HCT116 (cell line): ENCODE measurements around the gene PARVG. TPM values are rescaled to one million over a fixed set of nuclear protein-coding genes. Genes with fewer than 3 reads are reported as not detected.

Experiments used
- ATAC-seq: fragments of 200-7000 bp; cut with Tn5 transposase; 2 replicates; pipeline ENCODE4 v1.9.1; 2020; ENCODE audit warnings: mild to moderate bottlenecking, moderate library complexity
- BruUV-seq: library from RNA; stranded (reverse); fragments of 400-500 nt; replicated peaks from 2 replicates; lab custom pipeline; 2021; lab: Mats Ljungman, UMichigan
- CTCF ChIA-PET: fragments of 300-600 bp; sonication (Branson Sonifier 250); formaldehyde crosslinking; loops from one replicate; lab custom pipeline; 2021; ENCODE audit warnings: antibody characterized with exemption; lab: Charles Lee
- POLR2A ChIA-PET: fragments of 300-600, 350-600 bp; sonication (Branson Sonifier 250); formaldehyde crosslinking; loops from one replicate; lab custom pipeline; 2021; ENCODE audit warnings: antibody characterized with exemption; lab: Charles Lee
- RAD21 ChIA-PET, 2 experiments: fragments of 300-600 bp; sonication (Branson Sonifier 250); formaldehyde crosslinking; loops; one replicate each; lab custom pipeline; 2023; ENCODE audit warnings: low total read pairs in 2 of 2; ENCODE audit not compliant: uncharacterized antibody in 2 of 2, unreplicated experiment in 2 of 2, low non-redundant PET in 1 of 2; lab: Charles Lee
- DNase-seq: peaks from one replicate; pipeline ENCODE4 v3.0.0-alpha.2; 2010; ENCODE audit warnings: low read depth, low spot score
- H2AFZ ChIP-seq: fragments of 200-600 bp; shearing (Covaris generic), sonication (generic); 2 replicates; pipeline ENCODE4 v1.6.1; 2017; ENCODE audit warnings: low read depth, mixed run types, mixed read lengths, antibody characterized with exemption, low read length; ENCODE audit not compliant: poor library complexity, severe bottlenecking
- H3K27ac ChIP-seq: 2 replicates; pipeline ENCODE4 v1.5.1; 2012; ENCODE audit warnings: low read depth, low read length
- H3K27me3 ChIP-seq: fragments of 200-600 bp; sonication (generic); 2 replicates; pipeline ENCODE4 v1.6.1; 2016; ENCODE audit warnings: mixed run types, low read length, mixed read lengths; ENCODE audit not compliant: insufficient read depth
- H3K36me3 ChIP-seq, 2 experiments: fragments of 200-500 bp in 1 of 2; fragments of 200-600 bp in 1 of 2; sonication (Bioruptor generic) in 1 of 2; sonication (generic) in 1 of 2; 2 replicates each; pipeline versions ENCODE4 v1.5.1 to v1.6.1; 2014 to 2016; ENCODE audit warnings: low read length in 2 of 2, inconsistent platforms in 1 of 2, mixed read lengths in 1 of 2, mixed run types in 1 of 2; ENCODE audit not compliant: insufficient read depth in 2 of 2, control insufficient read depth in 1 of 2
- H3K4me1 ChIP-seq, 2 experiments: fragments of 200-600 bp in 1 of 2; sonication (generic) in 1 of 2; 2 replicates each; pipeline versions ENCODE4 v1.5.1 to v1.6.1; 2012 to 2017; ENCODE audit warnings: low read length in 2 of 2, inconsistent platforms in 1 of 2, mild to moderate bottlenecking in 1 of 2, mixed read lengths in 1 of 2, mixed run types in 1 of 2, moderate library complexity in 1 of 2; ENCODE audit not compliant: insufficient read depth in 2 of 2, control insufficient read depth in 1 of 2
- H3K4me2 ChIP-seq: fragments of 200-600 bp; sonication (generic); 2 replicates; pipeline ENCODE4 v1.6.1; 2017; ENCODE audit warnings: mixed run types, low read length, mixed read lengths
- H3K4me3 ChIP-seq, 2 experiments: fragments of 200-600 bp in 1 of 2; sonication (generic) in 1 of 2; replicated peaks in 1 of 2; 2 replicates each; pipeline ENCODE4 v1.5.1; 2011 to 2016; ENCODE audit warnings: low read length in 2 of 2, control low read depth in 1 of 2, low read depth in 1 of 2, mild to moderate bottlenecking in 1 of 2, mixed read lengths in 1 of 2, mixed run types in 1 of 2
- H3K79me2 ChIP-seq: fragments of 200-600 bp; sonication (generic); 2 replicates; pipeline ENCODE4 v1.6.1; 2017; ENCODE audit warnings: mild to moderate bottlenecking, mixed run types, low read length, moderate library complexity, mixed read lengths; ENCODE audit not compliant: insufficient read depth
- H3K9ac ChIP-seq: fragments of 200-600 bp; sonication (generic); 2 replicates; pipeline ENCODE4 v1.6.1; 2016; ENCODE audit warnings: low read length, mixed read lengths
- H3K9me2 ChIP-seq: fragments of 200-600 bp; sonication (generic), shearing (Covaris generic); 2 replicates; pipeline ENCODE4 v1.6.1; 2017; ENCODE audit warnings: mixed run types, mild to moderate bottlenecking, moderate library complexity; ENCODE audit not compliant: insufficient read depth
- H3K9me3 ChIP-seq, 2 experiments: fragments of 200-500 bp in 1 of 2; fragments of 200-600 bp in 1 of 2; sonication (Bioruptor generic) in 1 of 2; sonication (generic) in 1 of 2; 2 replicates each; pipeline ENCODE4 v1.6.1; 2014 to 2017; ENCODE audit warnings: low read length in 2 of 2, mixed read lengths in 2 of 2, inconsistent platforms in 1 of 2, low read depth in 1 of 2, mild to moderate bottlenecking in 1 of 2, mixed run types in 1 of 2, moderate library complexity in 1 of 2; ENCODE audit not compliant: control insufficient read depth in 1 of 2, insufficient read depth in 1 of 2
- H4K20me1 ChIP-seq: fragments of 200-600 bp; sonication (generic), shearing (Covaris generic); 2 replicates; pipeline ENCODE4 v1.6.1; 2017; ENCODE audit warnings: mixed run types, mild to moderate bottlenecking, moderate library complexity; ENCODE audit not compliant: insufficient read depth
- ATF3 ChIP-seq: IDR thresholded peaks from 2 replicates; pipeline ENCODE4 v1.6.1; 2012
- CEBPB ChIP-seq: IDR thresholded peaks from 2 replicates; pipeline ENCODE4 v1.6.1; 2012; ENCODE audit warnings: low read depth
- CTCF ChIP-seq, 3 experiments: fragments of 200-600 bp in 1 of 3; sonication (generic) in 1 of 3; IDR thresholded peaks in 2 of 3; conservative IDR thresholded peaks in 1 of 3; 2 replicates each; pipeline ENCODE4 v1.5.1; 2012 to 2017; ENCODE audit warnings: low read depth in 2 of 3, low read length in 2 of 3, antibody characterized with exemption in 1 of 3, borderline replicate concordance in 1 of 3, control low read depth in 1 of 3, mild to moderate bottlenecking in 1 of 3, mixed read lengths in 1 of 3, mixed run types in 1 of 3, moderate library complexity in 1 of 3; ENCODE audit not compliant: insufficient read depth in 1 of 3
- EZH2phosphoT487 ChIP-seq: fragments of 200-600 bp; IDR thresholded peaks from 2 replicates; pipeline ENCODE4 v1.6.1; 2018; ENCODE audit warnings: antibody characterized with exemption, borderline replicate concordance
- FOSL1 ChIP-seq: IDR thresholded peaks from 2 replicates; pipeline ENCODE4 v1.6.1; 2012; ENCODE audit warnings: low read depth
- JUND ChIP-seq: IDR thresholded peaks from 2 replicates; pipeline ENCODE4 v1.6.1; 2012
- POLR2AphosphoS5 ChIP-seq: IDR thresholded peaks from 2 replicates; pipeline ENCODE4 v1.6.1; 2011; ENCODE audit warnings: mild to moderate bottlenecking, low read depth, low read length, moderate library complexity
- REST ChIP-seq: IDR thresholded peaks from 2 replicates; pipeline ENCODE4 v1.6.1; 2012; ENCODE audit warnings: low read depth
- SIN3A ChIP-seq: IDR thresholded peaks from 2 replicates; pipeline ENCODE4 v1.6.1; 2012; ENCODE audit warnings: low read depth
- SP1 ChIP-seq: IDR thresholded peaks from 2 replicates; pipeline ENCODE4 v1.6.1; 2012; ENCODE audit warnings: low read depth
- SRF ChIP-seq: IDR thresholded peaks from 2 replicates; pipeline ENCODE4 v1.6.1; 2012; ENCODE audit warnings: low read depth
- TCF7L2 ChIP-seq: IDR thresholded peaks from 2 replicates; pipeline ENCODE4 v1.7.0; 2011; ENCODE audit warnings: borderline replicate concordance, inconsistent platforms; ENCODE audit not compliant: insufficient read depth, insufficient read length; ENCODE audit errors: extremely low read depth
- YY1 ChIP-seq: IDR thresholded peaks from 2 replicates; pipeline ENCODE4 v1.6.1; 2011; ENCODE audit warnings: low read length, low read depth, moderate library complexity, mild to moderate bottlenecking; ENCODE audit not compliant: insufficient replicate concordance; ENCODE audit errors: extremely low read depth
- ZBTB33 ChIP-seq: IDR thresholded peaks from 2 replicates; pipeline ENCODE4 v1.6.1; 2011; ENCODE audit warnings: mild to moderate bottlenecking, low read length, moderate library complexity; ENCODE audit not compliant: insufficient replicate concordance; ENCODE audit errors: extremely low read depth
- ZFX ChIP-seq: fragments of 450-650 bp; IDR thresholded peaks from 2 replicates; pipeline ENCODE4 v1.6.1; 2017
- ZNF274 ChIP-seq: fragments of 200-500 bp; sonication (Bioruptor generic); IDR thresholded peaks from 2 replicates; pipeline ENCODE4 v1.6.1; 2014; ENCODE audit warnings: mild to moderate bottlenecking, low read depth, low read length, inconsistent platforms
- intact Hi-C: fragments of 100-400 bp; cut with micrococcal nuclease; formaldehyde crosslinking; loops from 2 replicates; pipeline ENCODE4 v1.10.0; 2022
- total RNA-seq: library from RNA; stranded (reverse); gene quantifications from one replicate; pipeline ENCODE4 v1.2.1, GENCODE V29; 2021; ENCODE audit not compliant: unreplicated experiment

PARVG gene
- total RNA-seq, 1 experiment from 2014 or later: 0.57 TPM

- Histone ChIP-seq H3K9me3 (no peaks in the 10 kb centered on the region), H3K27me3 (0 out of 2 replicates have a peak, but pooled peaks cover 14% of the 10 kb centered on the region), H2AFZ (no peak overlapping the region), H3K4me2 (no peak overlapping the region), H3K36me3 (no peaks in the 10 kb centered on the region), H3K27ac (no peak overlapping the region), H4K20me1 (no peaks in the 10 kb centered on the region), H3K4me1 (no peaks in the 10 kb centered on the region), H3K9ac (no peak overlapping the region), H3K4me3 (no peak overlapping the region), H3K79me2 (no peaks in the 10 kb centered on the region), H3K9me2 (no peaks in the 10 kb centered on the region)
- BruUV-seq: no TSS peak
- ChIA-PET POLR2A (no interaction called here), CTCF (no interaction called here), RAD21 (no interaction called here)
- intact Hi-C loops: no loop called here
- DNase-seq (no peak), ATAC-seq (no peak)
- TF ChIP-seq YY1 (no peak), TCF7L2 (no peak), POLR2AphosphoS5 (no peak), FOSL1 (no peak), JUND (no peak), REST (no peak), EZH2phosphoT487 (no peak), SRF (no peak), CTCF (IDR thresholded peaks at IDR 0.05 in 2 of 3, conservative IDR thresholded peaks at IDR 0.05 in 1 of 3; ENCODE audit: borderline replicate concordance in 1 of 3, insufficient read depth in 1 of 3, low read depth in 2 of 3, low read length in 2 of 3) (no peak), ZBTB33 (no peak), ZFX (no peak), ATF3 (no peak), ZNF274 (no peak), CEBPB (no peak), SP1 (no peak), SIN3A (no peak)
Observed at GRCh38 chr22:44245438-44245837, 64.7 kb downstream of the PARVG start.
